ENCODE results near the gene DOCK11.

DOCK11 gene

GRCh38 chrX:118502161-118502789 is 6.7 kb downstream of the DOCK11 start:
- no peak for DNase-seq

DNA sequence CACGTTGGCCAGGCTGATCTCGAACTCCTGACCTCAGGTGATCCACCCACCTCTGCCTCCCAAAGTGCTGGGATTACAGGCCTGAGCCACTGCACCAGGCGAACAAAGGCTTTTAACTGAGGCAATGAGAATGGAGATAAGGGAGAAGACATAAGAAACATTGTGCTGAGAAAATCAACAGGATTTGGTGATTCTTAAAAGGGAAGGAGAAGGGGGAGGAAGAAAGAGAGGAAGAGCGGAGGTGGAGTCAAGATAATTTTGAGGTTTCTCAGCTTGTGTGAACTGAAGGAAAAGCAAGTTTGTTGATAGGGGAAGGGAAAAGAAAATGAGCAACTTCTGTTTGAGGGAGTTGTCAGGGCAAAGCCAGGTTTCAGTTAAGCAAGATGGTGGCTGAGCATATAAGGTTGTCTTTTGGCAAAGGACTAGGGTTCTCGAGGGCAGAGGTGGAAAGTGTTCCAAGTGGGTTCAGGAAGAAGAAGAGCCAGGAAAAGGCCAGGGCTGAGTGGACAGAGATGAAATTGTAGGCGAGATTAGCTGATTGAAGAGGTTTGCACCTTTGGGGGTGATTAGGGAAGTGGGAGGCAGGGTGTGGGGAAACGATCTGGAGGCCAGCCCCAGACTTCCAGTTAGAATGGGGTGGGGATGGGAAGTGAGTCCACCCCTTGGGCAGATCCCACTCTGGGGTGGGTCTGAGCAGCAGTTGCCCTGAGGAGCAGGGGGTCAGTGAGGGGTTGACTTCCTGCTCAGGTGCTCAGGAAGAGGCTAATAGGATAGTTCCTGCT is 7.8 kb downstream of the DOCK11 start:
- DNase-seq = no peak

DNA sequence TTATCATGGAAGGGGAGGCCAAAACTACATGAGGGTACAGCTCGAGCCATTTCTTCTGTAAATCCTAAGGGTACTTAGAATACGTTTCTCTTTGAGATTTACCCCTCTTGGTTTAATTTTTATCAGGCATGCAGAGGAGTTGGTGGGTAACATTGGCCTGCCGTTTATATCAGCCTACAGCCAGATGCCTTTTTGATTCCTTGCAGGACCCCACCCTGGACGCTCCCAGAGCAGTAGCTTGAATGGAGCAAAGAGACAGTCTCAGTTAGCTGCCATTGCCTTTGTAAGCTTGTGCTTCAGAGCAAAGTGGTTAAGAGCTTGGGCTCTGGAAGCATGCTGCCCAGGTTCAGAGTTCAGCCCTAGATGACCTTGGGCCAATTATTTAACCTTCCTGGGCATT is 9.0 kb downstream of the DOCK11 start:
- no peak for DNase-seq

DNA sequence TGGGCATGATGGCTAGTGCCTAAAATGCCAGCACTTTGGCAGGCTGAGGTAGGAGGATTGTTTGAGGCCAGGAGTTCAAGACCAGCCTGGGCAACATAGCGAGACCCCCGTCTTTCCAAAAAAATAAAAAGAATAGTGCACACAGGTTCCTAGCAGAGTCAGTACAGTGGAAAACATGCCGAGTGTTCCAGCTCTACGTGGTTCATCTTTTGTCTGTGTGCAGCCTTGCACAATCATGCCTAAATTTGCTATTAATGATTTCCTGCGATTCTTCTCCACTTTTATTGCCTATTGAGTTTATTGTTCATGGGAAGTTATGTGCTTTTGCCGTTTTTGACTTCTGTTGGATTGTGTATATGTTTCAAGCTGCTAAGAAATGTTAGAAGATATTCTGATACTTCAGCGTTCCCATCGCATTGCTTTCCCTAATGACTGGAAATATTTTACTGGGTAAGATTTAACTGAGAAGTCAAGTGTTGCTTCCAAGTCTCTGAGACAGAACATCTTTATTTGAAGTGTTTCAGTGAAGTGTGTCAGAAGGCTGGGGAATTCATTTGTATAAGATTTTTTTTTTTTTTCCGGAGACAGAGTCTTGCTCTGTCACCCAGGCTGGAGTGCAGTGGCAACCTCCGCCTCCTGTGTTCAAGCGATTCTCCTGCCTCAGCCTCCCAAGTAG is 11.3 kb downstream of the DOCK11 start:
- no peak for DNase-seq

- DNase-seq = no peak
Measured at GRCh38 chrX:118507766-118508165, 12.2 kb downstream of the DOCK11 start.

DNA sequence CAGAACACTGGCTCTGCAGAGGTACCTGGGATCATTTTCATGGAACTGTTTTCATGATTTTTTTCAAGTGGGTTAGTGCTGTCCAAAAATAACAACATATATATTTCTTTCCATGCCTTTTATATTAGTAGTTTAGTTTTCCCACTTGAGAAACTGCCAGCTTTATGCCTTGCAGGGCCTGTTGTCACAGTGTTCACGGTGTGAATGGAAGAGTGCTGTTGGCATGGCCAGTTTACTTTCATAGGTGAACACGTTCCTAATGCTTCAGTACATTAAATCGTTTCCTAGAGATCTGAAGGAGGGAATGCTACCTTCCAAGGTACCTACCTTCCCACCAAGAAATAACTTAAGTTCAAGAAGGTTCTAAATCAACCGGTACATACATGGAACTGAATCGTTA is 12.6 kb downstream of the DOCK11 start:
- DNase-seq = no peak

DNA sequence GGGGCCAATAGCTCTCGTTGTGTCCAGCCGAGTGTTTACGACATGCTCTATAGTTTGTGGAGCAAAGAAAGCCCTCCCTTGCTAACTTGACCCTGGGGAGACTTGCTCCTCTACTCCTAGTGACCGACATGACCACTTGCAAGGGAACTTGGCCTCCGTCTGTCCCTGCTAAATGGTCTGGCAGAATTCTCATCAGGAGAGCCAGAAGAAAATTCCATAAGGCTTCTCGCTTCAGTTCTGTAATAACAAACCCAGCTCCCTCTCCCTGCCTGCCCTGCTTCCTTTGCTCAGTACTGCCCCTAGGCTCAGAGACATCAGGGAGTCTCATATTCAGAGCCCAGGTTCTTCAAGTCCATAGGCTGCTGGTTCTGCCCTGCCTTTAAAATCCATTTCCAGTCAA is 13.0 kb downstream of the DOCK11 start:
- no peak for DNase-seq

DNA sequence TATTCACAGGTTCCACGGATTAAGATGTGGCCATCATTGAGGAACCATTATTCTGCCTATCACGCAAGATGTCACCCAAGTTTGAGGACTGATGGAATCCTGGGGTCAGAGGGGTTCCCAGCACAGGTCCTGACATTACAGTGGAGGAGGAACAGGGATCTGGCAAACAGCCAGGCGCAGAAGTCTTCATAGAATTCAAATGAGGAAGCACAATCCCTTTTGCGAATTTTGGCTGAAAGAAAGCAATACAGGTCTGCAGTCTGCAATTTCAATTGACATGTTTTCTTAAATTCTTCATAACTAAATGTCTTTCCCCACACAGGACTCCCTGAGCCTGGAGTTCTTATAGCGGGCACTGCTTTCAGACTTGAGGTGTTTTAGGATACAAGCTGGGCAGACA is 14.5 kb downstream of the DOCK11 start:
- DNase-seq = no peak

GRCh38 chrX:118513120-118513898 is 17.7 kb downstream of the DOCK11 start:
- no peak for DNase-seq

- no peak for DNase-seq
Measured at GRCh38 chrX:118519411-118520215, 24.0 kb downstream of the DOCK11 start.

DNA sequence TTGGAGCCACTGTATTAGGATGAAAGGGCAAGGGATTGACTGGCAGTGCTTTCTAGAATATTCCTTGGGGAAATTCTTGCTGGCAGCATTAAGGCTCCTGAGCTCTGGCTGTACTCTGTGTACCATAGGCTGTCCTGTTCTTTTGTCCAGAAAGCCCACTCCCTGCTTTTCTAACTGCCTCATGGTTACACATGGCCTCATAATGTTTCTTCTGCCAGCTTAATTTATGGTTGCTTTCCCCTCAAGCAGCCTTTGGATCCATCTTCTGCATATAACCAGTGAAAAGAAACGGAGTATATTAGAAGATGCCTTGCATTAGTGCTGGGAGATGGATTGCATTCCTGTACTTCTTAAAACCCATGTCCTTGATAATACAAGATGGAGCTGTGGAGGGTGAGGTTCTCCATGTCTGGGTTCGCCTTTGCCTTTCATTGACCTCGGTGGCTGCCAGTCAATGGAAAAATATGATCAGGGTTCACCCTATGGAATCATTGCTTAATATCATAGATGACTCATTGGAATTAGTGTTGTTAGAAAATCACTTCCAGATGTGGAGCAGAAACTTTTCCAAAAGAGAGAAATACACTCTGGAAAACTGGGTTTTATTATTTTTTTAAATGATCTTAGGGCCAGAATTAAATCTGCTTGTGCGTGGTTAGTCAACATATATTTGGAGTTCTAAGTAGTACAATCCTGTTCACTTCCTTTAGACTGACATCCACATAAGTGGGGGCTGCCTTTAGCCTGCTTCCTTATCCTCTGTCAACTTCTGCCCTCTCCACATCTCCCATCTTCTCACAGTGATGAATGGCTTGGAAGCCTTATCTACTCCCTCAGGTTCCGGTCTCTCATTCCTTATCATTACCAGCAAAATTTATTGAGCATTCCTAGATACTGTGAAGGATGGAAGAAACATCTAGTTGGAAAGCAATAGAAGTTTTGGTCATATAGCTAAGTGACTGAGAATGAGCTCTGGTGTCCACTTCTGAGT is 24.9 kb downstream of the DOCK11 start:
- DNase-seq = no peak

GRCh38 chrX:118521435-118521834 is 25.8 kb downstream of the DOCK11 start:
- DNase-seq = no peak

DNA sequence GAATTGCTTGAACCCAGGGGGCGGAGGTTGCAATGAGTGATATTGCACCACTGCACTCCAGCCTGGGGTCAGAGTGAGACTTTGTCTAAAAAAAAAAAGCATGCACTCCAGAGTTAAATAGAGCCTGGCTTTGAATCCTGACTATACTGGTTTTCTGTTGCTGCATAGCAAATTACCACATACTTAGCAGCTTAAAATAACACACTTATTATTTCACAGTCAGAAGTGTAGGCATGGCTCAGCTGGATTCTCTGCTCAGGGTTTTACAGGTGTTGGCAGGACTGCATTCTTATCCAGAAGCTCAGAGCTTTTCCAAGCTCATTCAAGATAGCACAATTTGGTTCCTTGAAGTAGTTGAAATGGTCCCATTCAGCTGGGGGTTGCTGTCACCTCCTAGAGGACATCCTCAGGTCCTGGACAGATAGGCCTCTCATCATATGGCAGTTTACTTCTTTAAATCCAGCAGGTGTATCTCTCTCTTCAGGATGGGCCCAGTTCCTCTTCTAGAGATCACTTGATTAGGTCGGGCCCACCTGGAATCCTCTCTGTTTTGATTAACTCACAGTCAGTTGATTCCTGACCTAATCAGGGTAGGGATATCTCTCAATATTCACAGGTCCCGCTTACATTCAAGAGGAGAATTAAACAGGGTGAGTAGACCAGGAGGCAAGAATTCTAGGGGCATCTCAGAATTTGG is 26.8 kb downstream of the DOCK11 start:
- DNase-seq = no peak

GRCh38 chrX:118523920-118524319 is 28.3 kb downstream of the DOCK11 start:
- DNase-seq = no peak

DNA sequence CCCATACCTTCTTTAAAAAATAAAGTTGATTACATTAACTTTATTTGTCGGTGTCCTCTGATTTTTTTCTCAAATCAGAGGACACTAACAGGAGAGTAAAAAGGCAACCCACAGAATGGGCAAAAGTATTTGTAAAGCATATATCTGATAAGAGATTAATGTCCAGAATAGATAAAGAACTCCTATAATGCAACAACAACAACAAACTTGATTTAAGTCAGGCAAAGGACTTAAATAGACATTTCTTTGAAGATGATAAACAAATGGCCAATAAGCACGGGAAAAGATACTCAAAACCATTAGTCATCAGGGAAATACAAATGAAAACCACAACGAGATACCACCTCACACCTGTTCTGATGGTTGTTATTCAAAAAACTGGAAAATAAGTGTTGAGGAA is 28.7 kb downstream of the DOCK11 start:
- no peak for DNase-seq

DNA sequence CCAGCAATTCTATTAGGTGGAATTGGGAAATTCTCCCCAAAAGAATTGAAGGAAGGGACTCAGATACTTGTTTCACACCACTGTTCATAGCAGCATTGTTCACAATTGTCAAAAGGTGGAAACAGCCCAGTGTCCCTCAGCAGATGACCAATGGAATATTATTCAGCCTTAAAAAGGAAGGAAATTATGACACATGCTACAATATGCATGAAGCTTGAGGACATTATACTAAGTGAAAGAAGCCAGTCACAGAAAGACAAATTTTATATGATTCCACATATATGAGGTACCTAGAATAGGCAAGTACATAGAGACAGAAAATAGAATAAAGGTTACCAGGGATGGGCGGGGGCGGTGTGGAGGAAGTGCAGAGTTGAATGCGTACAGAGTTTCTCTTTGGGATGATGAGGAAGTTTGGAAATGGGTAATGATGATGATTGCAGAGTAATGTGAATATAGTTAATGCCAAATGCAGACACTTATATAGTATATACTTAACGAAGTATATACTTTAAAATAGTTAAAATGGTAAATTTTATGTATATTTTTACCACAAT is 29.6 kb downstream of the DOCK11 start:
- no peak for DNase-seq

DNA sequence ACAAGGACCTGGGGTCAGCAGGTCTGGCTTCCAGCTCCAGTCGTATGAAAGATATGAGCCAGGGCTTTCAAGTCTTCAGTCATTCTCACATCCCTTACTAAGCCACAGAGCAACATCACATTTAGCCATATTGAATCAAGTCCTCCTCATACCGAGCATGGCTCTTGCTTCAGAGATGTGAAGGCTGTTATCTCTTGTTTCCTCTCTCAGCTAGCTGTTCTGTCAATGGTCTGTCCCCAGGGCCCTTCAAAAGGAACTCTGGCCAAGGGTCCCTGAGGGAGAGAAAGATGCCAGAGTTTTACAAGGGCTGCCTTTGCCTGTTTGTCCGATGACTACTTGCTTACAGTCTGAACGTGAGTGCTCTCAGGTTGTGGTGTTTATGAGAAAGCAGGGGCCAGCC is 30.5 kb downstream of the DOCK11 start:
- no peak for DNase-seq

GRCh38 chrX:118528071-118528737 is 32.6 kb downstream of the DOCK11 start:
- DNase-seq = no peak

- no peak for DNase-seq
Measured at GRCh38 chrX:118530219-118530911, 34.8 kb downstream of the DOCK11 start.

Measured in NCI-H1930 (cell line).